Smooth muscle cell (in vitro differentiated cells): ENCODE data around the gene DDN. TPM values are rescaled to one million over a fixed set of nuclear protein-coding genes. Genes with fewer than 3 reads are reported as not detected.

ENCODE experiments used
- DNase-seq: peaks from one replicate; lab custom pipeline; 2025; ENCODE audit not compliant: unreplicated experiment; lab: John Stamatoyannopoulos, UW
- H2AFZ ChIP-seq: fragments of 200-600 bp; sonication (generic); 2 replicates; pipeline ENCODE4 v1.6.0; 2016; ENCODE audit warnings: antibody characterized with exemption, low read depth, mild to moderate bottlenecking
- H3F3A ChIP-seq: fragments of 200-600 bp; sonication (generic); 2 replicates; pipeline ENCODE4 v1.6.0; 2017; ENCODE audit warnings: antibody characterized with exemption, low read depth
- H3K27ac ChIP-seq: fragments of 200-600 bp; sonication (generic); 2 replicates; pipeline ENCODE4 v1.5.1; 2016; ENCODE audit warnings: low read depth, mild to moderate bottlenecking
- H3K27me3 ChIP-seq: fragments of 200-600 bp; sonication (generic); 2 replicates; pipeline ENCODE4 v1.6.1; 2016; ENCODE audit warnings: low read depth, mild to moderate bottlenecking
- H3K36me3 ChIP-seq: fragments of 200-600 bp; sonication (generic); 2 replicates; pipeline ENCODE4 v1.5.1; 2016; ENCODE audit warnings: low read depth
- H3K4me1 ChIP-seq: fragments of 200-600 bp; sonication (generic); 2 replicates; pipeline ENCODE4 v1.5.1; 2016; ENCODE audit warnings: low read depth
- H3K4me2 ChIP-seq: fragments of 200-600 bp; sonication (generic); 2 replicates; pipeline ENCODE4 v1.6.0; 2016; ENCODE audit warnings: mild to moderate bottlenecking
- H3K4me3 ChIP-seq: fragments of 200-600 bp; sonication (generic); 2 replicates; pipeline ENCODE4 v1.5.1; 2016; ENCODE audit warnings: mild to moderate bottlenecking
- H3K79me2 ChIP-seq: fragments of 200-600 bp; sonication (generic); 2 replicates; pipeline ENCODE4 v1.6.0; 2016; ENCODE audit warnings: low read depth, mild to moderate bottlenecking
- H3K9ac ChIP-seq: fragments of 200-600 bp; sonication (generic); 2 replicates; pipeline ENCODE4 v1.6.0; 2016; ENCODE audit warnings: low read depth
- H3K9me3 ChIP-seq: fragments of 200-600 bp; sonication (generic); replicated peaks from 2 replicates; pipeline ENCODE4 v1.5.1; 2016; ENCODE audit warnings: low read depth
- H4K20me1 ChIP-seq: fragments of 200-600 bp; sonication (generic); 2 replicates; pipeline ENCODE4 v1.6.0; 2016; ENCODE audit warnings: low read depth
- CTCF ChIP-seq: fragments of 200-600 bp; sonication (generic); IDR thresholded peaks from 2 replicates; pipeline ENCODE4 v1.5.1; 2017; ENCODE audit warnings: borderline replicate concordance, mild to moderate bottlenecking, antibody characterized with exemption; ENCODE audit not compliant: insufficient read depth, poor library complexity, severe bottlenecking
- WGBS: methylation state at CpG from one replicate; pipeline ENCODE4 v1.1.7; 2016; ENCODE audit warnings: low lambda C conversion rate; 5-methylcytosine and 5-hydroxymethylcytosine counted together
- polyA plus RNA-seq: library from polyadenylated mRNA; unstranded; fragments of >200 nt; fragmentation: Nextera tagmentation; extraction: Ambion mirVana; gene quantifications from 2 replicates; pipeline ENCODE4 v1.2.1, GENCODE V29; 2016
- total RNA-seq: library from RNA; depleted of rRNA; stranded (reverse); fragments of >200 nt; gene quantifications from 2 replicates; pipeline ENCODE4 v1.2.3, GENCODE V29; 2014

The DDN gene
- total and polyA plus RNA-seq, 2 experiments from 2014 or later, result 0.03 to 0.13 TPM

GRCh38 chr12:48973531-48973930 lies 25.6 kb downstream of the DDN start:
- WGBS, result 34% methylated on average over 12 of the region's 12 CpGs
- peaks cover 93% of the 10 kb centered on the region for H3K27me3 ChIP-seq
- no peak overlapping the region for H3K9ac ChIP-seq
- H2AFZ ChIP-seq, result no peak overlapping the region
- H3F3A ChIP-seq, result peaks cover 6% of the 10 kb centered on the region
- no peaks in the 10 kb centered on the region for H3K9me3 ChIP-seq
- no peak overlapping the region for H3K4me3 ChIP-seq
- H3K4me2 ChIP-seq, result no peak overlapping the region
- H3K27ac ChIP-seq, result no peak overlapping the region
- H3K79me2 ChIP-seq, result no peaks in the 10 kb centered on the region
- H3K36me3 ChIP-seq, result no peaks in the 10 kb centered on the region
- peaks cover 22% of the 10 kb centered on the region for H3K4me1 ChIP-seq
- DNase-seq, result no peak
- H4K20me1 ChIP-seq, result no peaks in the 10 kb centered on the region
- TF ChIP-seq CTCF, result no peak

GRCh38 chr12:48972952-48973483 lies 26.2 kb downstream of the DDN start:
- H4K20me1 ChIP-seq, result no peaks in the 10 kb centered on the region
- H3K4me3 ChIP-seq, result no peak overlapping the region
- no peaks in the 10 kb centered on the region for H3K79me2 ChIP-seq
- H2AFZ ChIP-seq, result no peak overlapping the region
- H3K4me2 ChIP-seq, result no peak overlapping the region
- 49% methylated on average over 3 of the region's 3 CpGs for WGBS
- peaks cover 6% of the 10 kb centered on the region for H3F3A ChIP-seq
- no peak for DNase-seq
- H3K9me3 ChIP-seq, result no peaks in the 10 kb centered on the region
- no peak overlapping the region for H3K27ac ChIP-seq
- no peak overlapping the region for H3K9ac ChIP-seq
- H3K4me1 ChIP-seq, result peaks cover 22% of the 10 kb centered on the region
- no peak for TF ChIP-seq CTCF
- H3K27me3 ChIP-seq, result peaks cover 92% of the 10 kb centered on the region
- H3K36me3 ChIP-seq, result no peaks in the 10 kb centered on the region

- peak overlapping the region; percentile 89 for H3K4me2 ChIP-seq
- H3K4me1 ChIP-seq, result peaks cover 22% of the 10 kb centered on the region
- no peak for TF ChIP-seq CTCF
- no peaks in the 10 kb centered on the region for H4K20me1 ChIP-seq
- no peak overlapping the region for H3K9ac ChIP-seq
- H3K27ac ChIP-seq, result no peak overlapping the region
- H3K36me3 ChIP-seq, result no peaks in the 10 kb centered on the region
- H3K79me2 ChIP-seq, result no peaks in the 10 kb centered on the region
- no peak overlapping the region for H3K4me3 ChIP-seq
- no peaks in the 10 kb centered on the region for H3K9me3 ChIP-seq
- H3F3A ChIP-seq, result peaks cover 6% of the 10 kb centered on the region
- peaks cover 86% of the 10 kb centered on the region for H3K27me3 ChIP-seq
- 42% methylated on average over 20 of the region's 23 CpGs for WGBS
- DNase-seq, result no peak
- H2AFZ ChIP-seq, result no peak overlapping the region
These were observed 26.8 kb downstream of the DDN start for GRCh38 chr12:48972213-48972951.
